A549 (cell line): Measurements from ENCODE around the gene TKTL1. TPM values are rescaled to one million over a fixed set of nuclear protein-coding genes. Genes with fewer than 3 reads are reported as not detected.
A peak's percentile ranks its signal among the peaks of the same experiment; 100 is the strongest.

Experiments used
- ATAC-seq, 2 experiments: fragments of 200-7000 bp in 1 of 2; fragments of >200 bp in 1 of 2; cut with Nextera tagmentation in 1 of 2; cut with Tn5 transposase in 1 of 2; 3 replicates each; pipeline versions ENCODE4 v1.8.0 to v1.9.1; 2018 to 2020; ENCODE audit warnings: mild to moderate bottlenecking in 1 of 2, moderate library complexity in 1 of 2
- CTCF ChIA-PET: fragments of 300-600 bp; sonication (Branson Sonifier 250); formaldehyde crosslinking; extraction: SDS; loops from one replicate; lab custom pipeline; 2021; ENCODE audit warnings: antibody characterized with exemption, inconsistent platforms; lab: Yijun Ruan, JAX
- POLR2A ChIA-PET: fragments of 350-600 bp; formaldehyde crosslinking; extraction: SDS; loops from one replicate; lab custom pipeline; 2021; ENCODE audit warnings: antibody characterized with exemption, inconsistent platforms; lab: Yijun Ruan, JAX
- DNase-seq, 2 experiments: peaks; one replicate each; pipeline versions ENCODE4 v3.0.0 to v3.0.0-alpha.2; 2011 to 2016; ENCODE audit warnings: low read depth in 1 of 2, low spot score in 1 of 2
- FAIRE-seq: peaks from 2 replicates; lab custom pipeline; 2011; peaks lifted over from hg19 to GRCh38; lab: Jason Lieb, UNC
- H3K27ac ChIP-seq, 2 experiments: fragments of >200 bp; sonication (Bioruptor Twin); formaldehyde crosslinking; 3 replicates each; pipeline ENCODE4 v1.5.1; 2016 to 2017
- H3K4me1 ChIP-seq: fragments of >200 bp; sonication (Bioruptor Twin); formaldehyde crosslinking; 3 replicates; pipeline ENCODE4 v1.6.1; 2016
- H3K4me2 ChIP-seq: fragments of >200 bp; sonication (Bioruptor Twin); formaldehyde crosslinking; 3 replicates; pipeline ENCODE4 v1.6.1; 2016
- H3K4me3 ChIP-seq: fragments of >200 bp; sonication (Bioruptor Twin); formaldehyde crosslinking; 3 replicates; pipeline ENCODE4 v1.5.1; 2016
- H3K9me3 ChIP-seq: fragments of >200 bp; sonication (Bioruptor Twin); formaldehyde crosslinking; 3 replicates; pipeline ENCODE4 v1.6.1; 2016
- CBX2 ChIP-seq: fragments of 200-600 bp; sonication (generic); IDR thresholded peaks from 2 replicates; pipeline ENCODE4 v1.6.1; 2016; ENCODE audit warnings: low read depth, mild to moderate bottlenecking, borderline replicate concordance
- CHD4 ChIP-seq: fragments of 200-600 bp; sonication (generic); IDR thresholded peaks from 2 replicates; pipeline ENCODE4 v1.6.1; 2016; ENCODE audit warnings: antibody characterized with exemption, mild to moderate bottlenecking, borderline replicate concordance
- EHF ChIP-seq: fragments of 250-450 bp; sonication (Bioruptor Pico); IDR thresholded peaks from 2 replicates; pipeline ENCODE4 v1.5.0; 2020; ENCODE audit warnings: mild to moderate bottlenecking
- FOSB ChIP-seq: fragments of 250-450 bp; sonication (Bioruptor Pico); IDR thresholded peaks from 2 replicates; pipeline ENCODE4 v1.5.0; 2020; ENCODE audit warnings: mild to moderate bottlenecking, moderate library complexity
- FOXS1 ChIP-seq: fragments of 250-450 bp; sonication (Bioruptor Pico); IDR thresholded peaks from 2 replicates; pipeline ENCODE4 v1.5.0; 2020; ENCODE audit warnings: mild to moderate bottlenecking, moderate library complexity
- HDAC2 ChIP-seq: fragments of 200-600 bp; sonication (generic); IDR thresholded peaks from 2 replicates; pipeline ENCODE4 v1.6.1; 2016
- JUN ChIP-seq, 2 experiments: fragments of >200 bp; sonication (Bioruptor Twin); formaldehyde crosslinking; IDR thresholded peaks; 2 replicates in 1 of 2; 3 replicates in 1 of 2; pipeline ENCODE4 v1.6.1; 2016 to 2017
- JUNB ChIP-seq: fragments of >200 bp; sonication (Bioruptor Twin); formaldehyde crosslinking; IDR thresholded peaks from 2 replicates; pipeline ENCODE4 v1.6.1; 2016
- KDM1A ChIP-seq: fragments of 200-600 bp; sonication (generic); IDR thresholded peaks from 2 replicates; pipeline ENCODE4 v1.6.1; 2016; ENCODE audit warnings: low read depth, mild to moderate bottlenecking
- KDM5A ChIP-seq: fragments of 200-600 bp; sonication (generic); IDR thresholded peaks from 2 replicates; pipeline ENCODE4 v1.6.1; 2016; ENCODE audit warnings: antibody characterized with exemption, mild to moderate bottlenecking
- MAFK ChIP-seq: fragments of 450-650 bp; IDR thresholded peaks from 2 replicates; pipeline ENCODE4 v1.6.1; 2014; ENCODE audit not compliant: partially characterized antibody
- MAZ ChIP-seq: fragments of 150-350 bp; IDR thresholded peaks from 2 replicates; pipeline ENCODE4 v1.6.1; 2014; ENCODE audit warnings: antibody characterized with exemption, low read depth, low read length, borderline replicate concordance
- NFE2L2 ChIP-seq: fragments of 150-350 bp; conservative IDR thresholded peaks from 2 replicates; pipeline ENCODE4 v1.6.1; 2014; ENCODE audit warnings: low read length
- NR3C1 ChIP-seq: fragments of >200 bp; sonication (Bioruptor Twin); formaldehyde crosslinking; IDR thresholded peaks from 3 replicates; pipeline ENCODE4 v1.6.1; 2017
- PBX3 ChIP-seq: IDR thresholded peaks from 2 replicates; pipeline ENCODE4 v1.6.1; 2012
- PHF8 ChIP-seq: fragments of 200-600 bp; sonication (generic); IDR thresholded peaks from 2 replicates; pipeline ENCODE4 v1.6.1; 2016; ENCODE audit warnings: low read depth, mild to moderate bottlenecking, antibody characterized with exemption, moderate library complexity, borderline replicate concordance
- POLR2A ChIP-seq: IDR thresholded peaks from 2 replicates; pipeline ENCODE4 v1.6.1; 2012; ENCODE audit warnings: mild to moderate bottlenecking, low read length
- RARB ChIP-seq: fragments of 250-450 bp; sonication (Bioruptor Pico); IDR thresholded peaks from 2 replicates; pipeline ENCODE4 v1.8.0; 2021; ENCODE audit warnings: mild to moderate bottlenecking, moderate library complexity
- RCOR1 ChIP-seq: fragments of 150-350 bp; IDR thresholded peaks from 2 replicates; pipeline ENCODE4 v1.6.1; 2014; ENCODE audit warnings: antibody characterized with exemption, low read length, low read depth
- REST ChIP-seq: fragments of 200-600 bp; sonication (generic); IDR thresholded peaks from 2 replicates; pipeline ENCODE4 v1.6.1; 2016; ENCODE audit warnings: antibody characterized with exemption, mild to moderate bottlenecking, moderate library complexity
- RNF2 ChIP-seq: fragments of 200-600 bp; sonication (generic); IDR thresholded peaks from 2 replicates; pipeline ENCODE4 v1.6.1; 2016; ENCODE audit warnings: low read depth, mild to moderate bottlenecking, antibody characterized with exemption, moderate library complexity, borderline replicate concordance
- SMC3 ChIP-seq: fragments of >200 bp; sonication (Bioruptor Twin); formaldehyde crosslinking; IDR thresholded peaks from 3 replicates; pipeline ENCODE4 v1.6.1; 2018; ENCODE audit warnings: inconsistent platforms
- SREBF2 ChIP-seq: fragments of 450-650 bp; IDR thresholded peaks from 2 replicates; pipeline ENCODE4 v1.6.1; 2014; ENCODE audit warnings: mild to moderate bottlenecking, moderate library complexity
- TFCP2L1 ChIP-seq: fragments of 250-450 bp; sonication (Bioruptor Pico); IDR thresholded peaks from 2 replicates; pipeline ENCODE4 v1.5.0; 2021; ENCODE audit warnings: mild to moderate bottlenecking
- ZFP36 ChIP-seq: fragments of 450-650 bp; IDR thresholded peaks from 2 replicates; pipeline ENCODE4 v1.6.1; 2014; ENCODE audit warnings: borderline replicate concordance; ENCODE audit not compliant: partially characterized antibody
- ZSCAN20 ChIP-seq: fragments of 250-450 bp; sonication (Bioruptor Pico); IDR thresholded peaks from 2 replicates; pipeline ENCODE4 v1.8.0; 2022; ENCODE audit warnings: mild to moderate bottlenecking, moderate library complexity
- WGBS: methylation state at CpG from one replicate; pipeline ENCODE4 v1.1.6; 2017; ENCODE audit errors: missing lambda C conversion rate; 5-methylcytosine and 5-hydroxymethylcytosine counted together
- polyA plus RNA-seq, 4 experiments: library from polyadenylated mRNA; depleted of rRNA in 3 of 4; stranded (reverse); fragments of >200 nt; fragmentation: RNase III in 1 of 4; extraction: RNeasy Plus Mini Kit Qiagen cat#74134 plus additional on column Dnase treatment in 1 of 4; gene quantifications; 2 replicates in 3 of 4; 3 replicates in 1 of 4; pipeline ENCODE4 v1.2.3, GENCODE V29; 2011 to 2017
- TF ChIP-seq, protein P1 (sequence below): fragments of 250-450 bp; sonication (Bioruptor Pico); IDR thresholded peaks from 2 replicates; pipeline ENCODE4 v1.5.0; 2021; ENCODE audit warnings: mild to moderate bottlenecking, moderate library complexity, borderline replicate concordance
- TF ChIP-seq, protein P2 (sequence below): fragments of >200 bp; sonication (Bioruptor Twin); formaldehyde crosslinking; IDR thresholded peaks from 3 replicates; pipeline ENCODE4 v1.5.1; 2016

TKTL1 gene
- polyA plus RNA-seq, 2 of the 4 experiments (the other 2 are of a cell fraction): 0.14 TPM; not detected in 1

GRCh38 chrX:154358011-154358410 lies 62.4 kb downstream of the TKTL1 start (continued):
- TF ChIP-seq RNF2: no peak
- TF ChIP-seq FOXS1 (CRISPR knock-in tag): no peak
- TF ChIP-seq CHD4: no peak
- TF ChIP-seq RARB (CRISPR knock-in tag): no peak
- TF ChIP-seq SREBF2: no peak
- no peak for TF ChIP-seq TFCP2L1 (CRISPR knock-in tag)
- TF ChIP-seq MAFK: no peak

DNA sequence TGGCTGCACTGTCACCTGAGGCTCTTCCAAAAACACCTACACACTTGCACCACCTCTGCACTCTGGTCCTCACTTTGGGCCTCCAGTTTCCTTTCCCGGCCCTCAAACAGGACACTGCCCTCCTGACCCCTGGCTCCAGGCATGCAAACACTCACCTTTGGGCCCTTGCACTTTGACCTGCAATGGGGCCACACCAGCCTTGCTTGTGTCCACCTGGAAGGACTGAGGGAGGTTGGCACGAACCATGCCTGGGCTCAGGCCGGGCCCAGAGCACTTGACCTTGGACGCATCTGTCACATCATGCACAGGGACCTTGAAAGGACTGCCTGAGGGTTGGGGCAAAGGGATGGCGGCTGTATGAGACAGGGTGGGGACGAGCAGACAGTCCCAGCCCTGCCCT lies 63.2 kb downstream of the TKTL1 start:
- ATAC-seq (no peak), DNase-seq (no peak), FAIRE-seq (no peak)
- 90% methylated on average over 1 of the region's 6 CpGs for WGBS
- ChIA-PET POLR2A (no interaction called here), CTCF (no interaction called here)
- H3K4me1 ChIP-seq: peaks cover 57% of the 10 kb centered on the region
- 0 out of 6 replicates have a peak overlapping the region, but pooled peaks of 1 of the 2 experiments have one; percentile 37 for H3K27ac ChIP-seq
- 0 out of 3 replicates have a peak overlapping the region, but pooled peaks have one; percentile 5 for H3K4me2 ChIP-seq
- no peak overlapping the region for H3K4me3 ChIP-seq
- no peaks in the 10 kb centered on the region for H3K9me3 ChIP-seq
- no peak for TF ChIP-seq POLR2A
- TF ChIP-seq JUN (IDR thresholded peaks at IDR 0.05): no peak; a peak in 1 of 5 replicates
- no peak for TF ChIP-seq NFE2L2
- TF ChIP-seq KDM1A: no peak
- no peak for TF ChIP-seq SMC3
- no peak for TF ChIP-seq HDAC2

DNA sequence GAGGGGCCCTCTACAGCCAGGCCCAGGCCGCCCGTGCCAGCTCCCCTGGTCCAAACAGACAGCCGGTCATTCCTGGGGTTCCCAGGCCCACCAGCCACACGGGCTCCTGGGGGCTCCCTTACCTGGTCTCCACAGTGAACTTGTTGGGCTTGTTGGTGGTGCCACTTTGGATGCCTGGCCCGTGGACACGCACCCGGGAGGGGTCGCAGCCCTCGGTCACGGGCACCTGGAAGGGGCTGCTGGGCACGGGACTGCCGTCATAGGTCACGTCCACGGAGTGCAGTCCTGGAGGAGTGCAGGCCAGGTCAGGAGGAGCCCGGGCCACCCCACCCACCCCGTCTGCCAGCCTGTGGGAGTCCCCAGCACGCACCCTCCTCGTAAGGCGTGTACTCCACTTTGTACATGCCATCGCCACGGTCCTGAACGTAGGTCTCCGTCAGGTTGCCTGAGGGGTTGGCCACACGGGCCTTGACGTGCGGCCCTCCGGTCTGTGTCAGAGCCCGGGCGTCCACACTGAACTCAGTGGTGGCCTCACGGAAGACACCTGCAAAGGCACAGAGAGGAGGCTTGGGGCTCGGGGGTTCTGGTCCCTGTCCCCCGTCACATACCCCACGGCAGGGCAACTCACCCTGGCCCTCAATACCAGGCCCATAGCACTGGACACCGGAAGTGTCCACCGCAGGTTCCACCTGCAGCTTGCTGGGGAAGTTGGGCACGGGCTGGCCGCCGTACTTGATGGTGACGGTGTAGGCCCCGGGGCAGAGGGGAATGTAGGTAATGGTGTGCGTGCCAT lies 64.0 kb downstream of the TKTL1 start:
- H3K4me1 ChIP-seq: peaks cover 58% of the 10 kb centered on the region
- peak overlapping the region in 1 of 2 experiments; percentile 37; a peak in 2 of 6 replicates for H3K27ac ChIP-seq
- POLR2A ChIA-PET: no interaction called here
- ATAC-seq: no peak
- WGBS: 95% methylated on average over 20 of the region's 41 CpGs
- no peak for FAIRE-seq
- H3K4me3 ChIP-seq: no peak overlapping the region
- H3K4me2 ChIP-seq: no peak overlapping the region; the same call in 2 of the 3 replicates
- CTCF ChIA-PET: interaction anchor here (0.7 kb wide), 1 partner anchor 14 kb away, joined by 3 read pairs; no protein-coding TSS in a partner anchor
- H3K9me3 ChIP-seq: no peaks in the 10 kb centered on the region
- DNase-seq: no peak
- TF ChIP-seq NR3C1: no peak
- TF ChIP-seq, protein P1, sequence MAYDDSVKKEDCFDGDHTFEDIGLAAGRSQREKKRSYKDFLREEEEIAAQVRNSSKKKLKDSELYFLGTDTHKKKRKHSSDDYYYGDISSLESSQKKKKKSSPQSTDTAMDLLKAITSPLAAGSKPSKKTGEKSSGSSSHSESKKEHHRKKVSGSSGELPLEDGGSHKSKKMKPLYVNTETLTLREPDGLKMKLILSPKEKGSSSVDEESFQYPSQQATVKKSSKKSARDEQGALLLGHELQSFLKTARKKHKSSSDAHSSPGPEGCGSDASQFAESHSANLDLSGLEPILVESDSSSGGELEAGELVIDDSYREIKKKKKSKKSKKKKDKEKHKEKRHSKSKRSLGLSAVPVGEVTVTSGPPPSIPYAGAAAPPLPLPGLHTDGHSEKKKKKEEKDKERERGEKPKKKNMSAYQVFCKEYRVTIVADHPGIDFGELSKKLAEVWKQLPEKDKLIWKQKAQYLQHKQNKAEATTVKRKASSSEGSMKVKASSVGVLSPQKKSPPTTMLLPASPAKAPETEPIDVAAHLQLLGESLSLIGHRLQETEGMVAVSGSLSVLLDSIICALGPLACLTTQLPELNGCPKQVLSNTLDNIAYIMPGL (CRISPR knock-in tag): no peak
- TF ChIP-seq ZSCAN20: no peak
- no peak for TF ChIP-seq JUNB
- no peak for TF ChIP-seq RCOR1
- TF ChIP-seq REST: no peak
- TF ChIP-seq, protein P2, sequence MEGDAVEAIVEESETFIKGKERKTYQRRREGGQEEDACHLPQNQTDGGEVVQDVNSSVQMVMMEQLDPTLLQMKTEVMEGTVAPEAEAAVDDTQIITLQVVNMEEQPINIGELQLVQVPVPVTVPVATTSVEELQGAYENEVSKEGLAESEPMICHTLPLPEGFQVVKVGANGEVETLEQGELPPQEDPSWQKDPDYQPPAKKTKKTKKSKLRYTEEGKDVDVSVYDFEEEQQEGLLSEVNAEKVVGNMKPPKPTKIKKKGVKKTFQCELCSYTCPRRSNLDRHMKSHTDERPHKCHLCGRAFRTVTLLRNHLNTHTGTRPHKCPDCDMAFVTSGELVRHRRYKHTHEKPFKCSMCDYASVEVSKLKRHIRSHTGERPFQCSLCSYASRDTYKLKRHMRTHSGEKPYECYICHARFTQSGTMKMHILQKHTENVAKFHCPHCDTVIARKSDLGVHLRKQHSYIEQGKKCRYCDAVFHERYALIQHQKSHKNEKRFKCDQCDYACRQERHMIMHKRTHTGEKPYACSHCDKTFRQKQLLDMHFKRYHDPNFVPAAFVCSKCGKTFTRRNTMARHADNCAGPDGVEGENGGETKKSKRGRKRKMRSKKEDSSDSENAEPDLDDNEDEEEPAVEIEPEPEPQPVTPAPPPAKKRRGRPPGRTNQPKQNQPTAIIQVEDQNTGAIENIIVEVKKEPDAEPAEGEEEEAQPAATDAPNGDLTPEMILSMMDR: no peak
- no peak for TF ChIP-seq MAZ
- no peak for TF ChIP-seq FOSB (CRISPR knock-in tag)
- no peak for TF ChIP-seq TFCP2L1 (CRISPR knock-in tag)
- TF ChIP-seq PBX3: no peak
- no peak for TF ChIP-seq CBX2
- no peak for TF ChIP-seq PHF8
- TF ChIP-seq ZFP36: no peak
- no peak for TF ChIP-seq KDM5A
- TF ChIP-seq EHF (CRISPR knock-in tag): no peak
- TF ChIP-seq SMC3: no peak
